ENCODE results near the gene TCN2. TPM values are rescaled to one million over a fixed set of nuclear protein-coding genes. Genes with fewer than 3 reads are reported as not detected.

The TCN2 gene
- total and polyA plus RNA-seq, 9 of the 15 experiments (the other 6 are each of a cell fraction or from before 2014, with no cell fraction given) = 0.88 to 5.4 (median 1.7) TPM

GRCh38 chr22:30591588-30592359 is 15.2 kb upstream of the TCN2 start, which contains the start of gene PES1 (continued):
- TF ChIP-seq BRCA1 (IDR thresholded peaks at IDR 0.05) = no peak
- TF ChIP-seq BRCA1 (CRISPR knock-in tag; IDR thresholded peaks at IDR 0.05) = no peak
- TF ChIP-seq ZNF561 (CRISPR knock-in tag; conservative IDR thresholded peaks at IDR 0.05) = no peak
- no peak for TF ChIP-seq CHCHD3 (CRISPR knock-in tag; IDR thresholded peaks at IDR 0.05)
- peak; percentile 90 for TF ChIP-seq DACH1 (IDR thresholded peaks at IDR 0.05; ENCODE audit: partially characterized antibody)
- peak; percentile 45; the same call in 1 of the 2 replicates for TF ChIP-seq RAD51 (IDR thresholded peaks at IDR 0.05; ENCODE audit: borderline replicate concordance, low read depth)
- TF ChIP-seq THRB (CRISPR knock-in tag; conservative IDR thresholded peaks at IDR 0.05) = no peak
- TF ChIP-seq NONO (IDR thresholded peaks at IDR 0.05; ENCODE audit: low read depth in 2 of 2, low read length in 1 of 2) = no peak
- TF ChIP-seq ZKSCAN8 (CRISPR knock-in tag; IDR thresholded peaks at IDR 0.05) = no peak
- TF ChIP-seq MAX (CRISPR knock-in tag; IDR thresholded peaks at IDR 0.05) = peak; percentile 89
- no peak for TF ChIP-seq AFF4 (CRISPR knock-in tag; IDR thresholded peaks at IDR 0.05)
- no peak for TF ChIP-seq SFPQ (IDR thresholded peaks at IDR 0.05; ENCODE audit: low read depth, low read length)
- TF ChIP-seq CCAR2 (IDR thresholded peaks at IDR 0.05; ENCODE audit: low read depth, low read length) = no peak
- no peak for TF ChIP-seq KLF16 (IDR thresholded peaks at IDR 0.05)
- TF ChIP-seq POLR2AphosphoS5 (IDR thresholded peaks at IDR 0.05; ENCODE audit: control insufficient read depth, insufficient read depth, low read depth, low read length) = peak; percentile 48; the same call in 1 of the 2 replicates
- no peak for TF ChIP-seq PRPF4 (IDR thresholded peaks at IDR 0.05; ENCODE audit: insufficient read depth, low read depth, low read length, poor library complexity, severe bottlenecking)
- TF ChIP-seq MNT (conservative IDR thresholded peaks at IDR 0.05) = peak; percentile 98 to 99
- TF ChIP-seq ZNF311 (CRISPR knock-in tag; IDR thresholded peaks at IDR 0.05) = no peak

Measured in K562 (cell line).